Stimulated activated CD4-positive, alpha-beta T cell treated with anti-CD3 and anti-CD28 coated beads, Interleukin-12 subunit alpha, Interleukin-12 subunit beta, amount 100 ng/mL, for 48 hours (primary cell): ENCODE data around the gene LARGE2.

ENCODE experiments used
- DNase-seq, 3 donors: peaks; one replicate each; pipeline ENCODE4 v3.0.0-alpha.2; 2020; ENCODE audit warnings: low read depth in 2 of 3, low spot score in 1 of 3

The LARGE2 gene

DNA sequence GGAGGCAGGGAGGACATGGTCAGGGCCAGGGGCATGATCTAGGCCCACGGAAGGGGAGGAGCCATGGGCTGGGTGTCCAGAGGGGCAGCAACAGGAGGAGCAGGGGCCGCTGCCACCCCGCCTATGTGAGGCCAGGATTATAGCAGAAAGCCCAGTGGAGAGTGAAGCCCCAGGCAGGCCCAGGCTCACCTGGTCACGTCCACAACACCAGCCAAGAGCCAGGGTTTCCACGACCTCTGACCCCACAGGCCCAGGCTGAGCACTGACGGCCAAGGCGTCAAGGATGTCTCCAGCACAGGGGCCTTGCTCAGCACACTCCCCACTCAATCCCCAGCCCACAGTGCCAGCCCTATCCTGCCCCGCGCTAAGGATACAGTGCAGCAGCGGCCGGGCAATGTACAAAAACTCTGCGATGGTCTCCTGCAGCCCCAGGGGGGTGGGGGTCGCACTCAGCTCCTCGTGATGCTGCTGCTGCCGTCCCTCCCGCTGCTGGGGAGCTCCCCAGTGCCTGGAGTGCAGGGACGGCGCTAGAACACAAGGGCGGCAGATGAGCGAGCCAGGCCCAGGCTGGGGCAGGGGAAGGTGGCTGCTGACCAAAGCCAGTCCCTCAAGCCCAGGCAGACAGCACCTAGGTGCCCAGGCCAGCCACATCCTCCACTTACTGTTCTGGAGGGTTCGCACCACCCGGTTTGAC, 8.4 kb upstream of the LARGE2 start:
- DNase-seq, result no peak

DNA sequence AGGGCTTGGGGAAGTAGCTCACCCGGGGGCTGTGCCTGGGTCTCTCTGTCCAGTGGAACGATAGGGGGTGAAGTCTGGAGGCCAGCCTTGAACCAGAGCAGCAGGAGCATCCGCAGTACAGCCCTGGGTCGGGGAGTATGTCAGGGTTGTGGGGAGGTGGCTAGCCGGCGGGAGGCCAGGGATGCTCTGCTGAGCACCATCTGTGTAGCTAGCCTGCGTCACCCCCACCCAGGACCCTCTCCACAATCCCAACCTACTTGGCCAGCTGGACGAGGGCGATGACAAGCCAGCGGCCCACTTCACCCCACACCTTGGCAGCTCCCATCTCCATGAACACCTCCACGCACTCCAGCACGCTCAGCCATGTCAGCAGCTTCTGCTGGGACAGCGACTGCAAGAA, 7.0 kb upstream of the LARGE2 start:
- no peak for DNase-seq

DNA sequence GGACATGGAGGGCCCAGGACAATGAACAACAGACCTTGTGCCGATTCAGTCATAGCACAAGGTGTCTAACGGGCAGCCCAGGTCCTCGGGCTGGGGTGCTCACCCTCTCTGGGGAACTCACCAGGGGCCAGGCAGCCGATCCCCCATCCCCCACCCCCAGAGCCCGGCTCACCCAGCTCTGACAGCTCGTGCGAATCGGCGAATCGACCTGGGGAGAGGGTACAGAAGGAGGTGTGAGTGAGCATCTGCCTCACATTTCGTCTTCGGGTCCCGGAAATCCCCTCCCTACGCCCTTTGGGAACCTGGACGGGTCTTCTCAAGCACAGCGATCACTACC, 5.2 kb upstream of the LARGE2 start:
- DNase-seq, result no peak

DNA sequence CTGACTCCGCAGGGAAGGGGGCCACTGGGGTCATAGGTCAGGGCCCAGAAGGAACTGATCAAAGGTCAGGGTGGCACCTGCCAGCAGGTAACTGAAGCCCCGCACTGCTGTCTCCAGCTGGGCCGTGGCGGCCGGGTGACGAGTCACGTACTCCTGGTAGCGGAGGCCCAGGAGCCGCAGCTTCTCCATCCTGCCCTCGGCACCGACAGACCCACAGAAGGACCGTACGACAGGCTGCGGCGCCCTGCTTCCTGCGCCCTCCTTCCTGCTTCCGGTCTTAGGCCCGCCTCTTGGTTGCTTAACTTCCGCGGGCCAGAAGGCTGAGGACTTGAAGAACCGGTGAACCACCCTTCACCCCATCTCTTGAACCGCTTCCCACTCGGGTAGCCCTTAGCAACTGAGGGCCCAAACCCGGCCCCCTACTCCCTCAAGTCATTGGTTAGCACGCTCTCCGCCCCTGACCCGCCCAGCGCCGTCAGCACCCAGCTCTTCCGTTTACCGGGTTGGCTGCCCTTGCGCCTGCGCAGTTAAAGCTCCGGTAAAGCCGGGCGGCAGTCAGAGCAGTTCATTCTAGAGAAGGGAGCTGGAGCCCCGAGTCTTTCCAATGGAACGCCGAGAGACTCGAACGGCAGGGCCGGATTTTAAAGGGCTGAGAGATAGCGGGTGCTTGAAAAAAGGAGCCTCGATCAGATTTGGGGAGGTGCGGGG, 4.7 kb upstream of the LARGE2 start, which contains the start of gene PEX16:
TSS of gene PEX16 (minus strand) at position 255 of the 708 bp plus-strand sequence. CDS start at position 189, 66 bp downstream.
- peak; percentile 85 to 94 (median 93) for DNase-seq

DNA sequence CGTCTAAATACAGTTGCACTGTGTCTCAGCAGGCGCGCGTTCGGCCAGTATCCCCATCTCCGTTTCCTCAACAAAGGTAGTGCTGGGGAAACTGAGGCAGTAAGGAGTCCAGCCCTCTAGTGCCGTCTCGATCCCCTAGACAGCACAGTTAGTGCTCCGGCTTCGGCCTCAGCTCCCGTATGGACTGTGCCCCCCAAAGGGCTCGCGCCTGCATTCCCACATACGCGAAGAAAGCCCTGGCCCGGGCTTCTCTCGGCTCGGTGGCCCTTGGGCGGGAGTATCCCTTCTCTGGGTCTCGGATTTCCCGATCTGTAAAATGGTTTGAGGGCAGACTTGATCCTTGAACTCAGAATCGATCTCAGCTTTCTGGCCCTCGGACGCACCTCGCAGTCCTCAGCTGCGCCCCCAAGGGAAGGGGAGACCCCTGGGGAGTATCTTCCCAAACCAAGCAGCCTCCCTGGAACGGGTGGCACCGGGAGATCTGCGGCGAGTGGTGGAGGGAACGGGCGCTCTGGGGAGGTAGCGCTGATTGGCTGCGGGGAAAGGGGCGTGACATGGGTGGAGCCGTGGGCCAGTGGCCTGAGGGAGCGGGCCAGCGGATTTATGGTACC, 4.0 kb upstream of the LARGE2 start:
- DNase-seq, result peak; percentile 33 to 70 (median 53)

DNA sequence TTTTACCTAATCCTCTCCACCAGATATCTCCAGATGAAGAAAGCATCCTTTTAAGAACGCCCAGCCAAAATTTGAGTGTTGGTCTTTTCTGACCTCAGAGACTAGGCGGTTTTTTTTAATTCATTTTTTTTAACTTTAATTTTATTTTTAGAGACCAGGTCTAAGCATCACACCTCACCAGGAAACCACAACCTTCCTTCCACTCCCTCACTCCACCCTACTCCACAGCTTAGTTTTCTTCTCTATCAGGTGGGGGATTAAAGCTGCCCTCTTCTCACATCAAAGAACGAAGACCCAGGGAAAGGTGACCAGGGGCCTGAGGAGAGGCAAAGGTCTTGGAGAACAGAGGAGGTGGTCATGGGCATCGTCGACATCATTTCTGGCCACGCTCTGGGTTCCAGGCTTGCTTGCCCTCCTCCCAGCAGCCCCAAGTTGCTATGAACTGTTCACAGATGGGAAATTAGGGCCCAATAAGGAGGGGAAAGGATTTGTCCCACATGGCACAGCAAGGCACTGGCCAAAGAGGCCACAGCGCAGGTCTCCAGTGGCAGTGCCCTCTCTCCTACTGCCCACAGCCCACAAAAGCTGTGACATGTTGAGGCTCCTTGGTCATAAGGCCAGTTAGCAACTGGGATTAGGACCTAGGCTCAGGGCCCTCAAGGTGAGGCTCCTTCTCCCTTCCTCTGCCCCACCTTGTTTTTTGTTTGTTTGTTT, 3.3 kb upstream of the LARGE2 start:
- no peak for DNase-seq

DNA sequence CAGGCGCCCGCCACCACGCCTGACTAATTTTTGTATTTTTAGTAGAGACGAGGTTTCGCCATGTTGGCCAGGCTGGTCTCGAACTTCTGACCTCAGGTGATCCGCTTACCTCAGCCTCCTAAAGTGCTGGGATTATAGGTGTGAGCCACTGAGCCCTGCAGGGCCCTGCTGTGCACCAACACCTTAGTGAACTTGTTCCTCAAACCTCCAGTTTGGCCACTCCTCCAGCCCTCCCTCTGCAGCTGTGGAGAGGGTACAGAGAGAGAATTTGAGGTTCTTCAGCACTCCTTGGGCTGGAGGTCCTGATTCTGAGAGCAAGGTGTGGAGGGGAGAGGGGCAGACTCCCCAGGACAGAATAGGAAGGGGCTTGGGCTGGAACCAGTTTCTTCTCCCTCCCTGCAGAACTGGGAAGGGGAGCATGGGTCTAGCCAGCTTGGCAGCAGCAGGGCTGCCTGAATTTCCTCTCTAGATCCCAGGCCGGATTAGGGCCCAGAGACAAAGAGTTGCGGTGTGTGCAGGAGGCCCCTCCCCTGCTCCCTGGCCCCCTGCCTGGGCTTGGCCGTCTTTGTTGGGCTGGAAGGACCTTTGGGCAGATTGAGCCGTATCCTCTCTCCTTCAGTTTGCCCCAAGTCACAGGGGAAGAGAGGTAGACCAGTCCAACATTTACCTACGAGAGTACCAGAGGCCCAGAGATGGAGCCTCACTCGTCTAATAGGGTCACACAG, 2.5 kb upstream of the LARGE2 start:
- DNase-seq, result no peak

DNA sequence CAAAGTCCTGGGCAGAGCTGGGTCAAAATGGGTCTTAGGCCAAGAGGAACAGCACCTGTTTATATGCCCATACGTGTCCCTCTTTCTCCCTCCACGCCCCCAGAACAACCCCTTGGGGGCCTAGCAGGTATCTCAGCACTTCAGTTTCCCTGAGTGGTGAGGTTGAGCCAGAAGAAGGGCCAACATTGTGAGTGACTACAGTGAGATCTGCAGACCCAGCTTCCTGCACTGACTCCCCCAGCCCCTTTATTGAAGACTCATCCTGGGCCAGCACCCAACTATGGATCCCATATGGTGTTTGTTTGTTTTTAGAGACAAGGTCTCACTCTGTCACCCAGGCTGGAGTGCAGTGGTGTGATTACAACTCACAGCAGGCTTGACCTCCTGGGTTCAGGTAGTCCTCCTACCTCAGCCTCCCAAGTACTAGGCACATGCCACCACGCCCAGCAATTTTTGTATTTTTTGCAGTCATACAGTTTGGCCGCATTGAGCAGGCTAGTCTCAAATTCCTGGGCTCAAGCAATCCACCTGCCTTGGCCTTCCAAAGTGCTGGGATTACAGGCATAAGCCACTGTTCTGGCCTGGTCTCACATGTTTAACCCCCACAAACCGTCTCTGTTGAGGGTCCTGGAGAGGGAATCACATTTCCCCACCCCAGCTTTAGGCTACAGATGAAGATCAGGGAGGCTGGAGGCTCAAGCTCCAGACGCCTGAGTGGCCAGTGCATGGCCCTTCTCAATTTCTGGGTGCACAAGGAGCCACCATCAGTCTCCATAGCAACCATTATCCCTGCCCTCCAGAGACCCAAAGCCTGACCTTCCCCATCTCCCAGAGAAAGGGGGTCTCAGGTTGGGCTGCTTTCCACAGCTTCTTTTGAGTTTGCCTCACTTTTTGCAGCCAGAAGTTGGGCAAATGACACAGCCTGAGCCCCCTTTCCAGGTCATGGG, 1.7 kb upstream of the LARGE2 start:
- no peak for DNase-seq

DNA sequence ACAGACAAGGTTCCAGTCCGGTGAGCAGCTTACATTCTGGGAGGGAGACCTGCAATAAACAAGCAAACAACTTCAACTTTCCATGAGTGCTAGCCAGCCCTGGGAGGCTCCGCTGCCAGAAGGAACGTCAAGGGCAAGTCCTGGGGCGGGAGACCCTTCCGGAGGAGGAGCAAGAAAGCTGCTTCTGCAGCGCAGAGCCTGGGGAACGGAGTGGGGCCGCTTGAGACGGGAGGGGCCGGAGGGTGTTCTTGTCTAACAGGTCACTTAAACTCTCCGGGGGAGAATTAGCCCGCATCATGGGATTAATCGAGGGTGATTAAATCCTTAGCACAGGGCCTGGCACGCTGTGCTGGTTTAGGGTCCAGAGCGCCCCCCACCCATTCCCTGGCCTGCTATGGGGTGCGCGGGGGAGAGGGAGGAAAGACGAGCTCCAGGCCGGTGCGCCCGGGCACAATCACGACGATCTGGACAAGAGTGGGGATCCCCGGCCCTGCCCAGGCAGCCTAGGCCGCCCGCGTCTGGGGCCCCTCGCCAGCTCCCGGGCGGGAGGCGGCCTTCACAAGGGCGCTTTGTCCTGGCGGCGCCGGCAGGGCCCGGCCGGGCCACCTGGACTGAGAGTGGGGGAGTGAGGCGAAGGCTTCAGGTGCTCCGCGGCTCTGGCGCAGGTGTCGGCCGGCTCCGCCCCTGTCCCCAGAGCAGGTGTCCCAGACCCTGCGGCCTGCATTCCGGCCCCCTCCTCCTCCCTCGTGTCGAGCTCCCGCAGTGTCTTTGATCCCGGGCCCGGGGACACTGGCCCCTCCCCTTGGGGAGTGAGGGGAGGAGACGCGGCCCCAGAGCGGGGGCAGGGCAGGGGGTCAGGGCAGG, 663 bp upstream of the LARGE2 start:
- no peak for DNase-seq

DNA sequence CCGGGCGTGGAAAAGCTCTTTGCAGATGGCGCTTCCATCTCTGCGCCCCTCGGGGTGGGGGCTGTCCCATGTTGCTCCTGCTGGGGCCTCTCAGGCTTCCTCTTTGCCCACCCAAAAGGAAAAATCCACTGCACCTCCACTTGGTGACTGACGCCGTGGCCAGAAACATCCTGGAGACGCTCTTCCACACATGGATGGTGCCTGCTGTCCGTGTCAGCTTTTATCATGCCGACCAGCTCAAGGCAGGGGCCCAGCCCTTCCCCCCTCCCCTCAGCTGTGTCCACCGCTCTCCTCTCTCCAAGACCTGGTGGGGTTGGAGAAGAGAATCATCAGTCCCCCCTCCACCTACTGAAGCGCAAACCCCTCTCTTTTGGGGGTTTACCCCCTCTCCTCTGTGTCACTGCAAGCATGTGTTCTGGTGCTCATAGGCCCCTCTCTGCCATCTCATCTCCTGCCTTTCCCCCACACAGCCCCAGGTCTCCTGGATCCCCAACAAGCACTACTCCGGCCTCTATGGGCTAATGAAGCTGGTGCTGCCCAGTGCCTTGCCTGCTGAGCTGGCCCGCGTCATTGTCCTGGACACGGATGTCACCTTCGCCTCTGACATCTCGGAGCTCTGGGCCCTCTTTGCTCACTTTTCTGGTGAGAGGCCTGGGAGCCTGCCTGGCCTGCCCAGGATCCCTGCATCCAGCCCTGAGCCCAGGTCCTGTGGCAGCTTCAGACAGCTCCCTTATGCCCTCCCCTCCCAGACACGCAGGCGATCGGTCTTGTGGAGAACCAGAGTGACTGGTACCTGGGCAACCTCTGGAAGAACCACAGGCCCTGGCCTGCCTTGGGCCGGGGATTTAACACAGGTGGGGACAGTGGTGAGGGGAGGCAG, 1.8 kb downstream of the LARGE2 start:
- DNase-seq, result no peak

DNA sequence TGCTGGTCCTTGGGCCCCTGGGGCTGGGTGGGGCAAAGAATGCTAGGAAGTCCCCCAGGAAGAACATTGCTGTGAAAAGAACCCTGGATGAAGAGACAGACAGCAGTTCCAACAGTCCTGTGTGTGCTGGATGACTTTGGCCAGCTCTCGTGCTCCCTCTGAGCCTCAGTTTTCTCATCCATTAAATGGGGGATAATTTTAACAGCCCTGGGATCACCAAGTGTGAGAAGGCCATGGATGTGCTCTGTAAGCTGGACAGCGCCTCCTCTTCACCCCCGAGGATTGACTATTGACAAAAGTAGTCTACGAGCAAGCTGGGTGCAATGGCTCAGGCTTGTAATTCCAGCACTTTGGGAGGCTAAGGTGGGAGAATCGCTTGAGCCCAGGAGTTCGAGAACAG, 2.5 kb downstream of the LARGE2 start:
- DNase-seq, result no peak

DNA sequence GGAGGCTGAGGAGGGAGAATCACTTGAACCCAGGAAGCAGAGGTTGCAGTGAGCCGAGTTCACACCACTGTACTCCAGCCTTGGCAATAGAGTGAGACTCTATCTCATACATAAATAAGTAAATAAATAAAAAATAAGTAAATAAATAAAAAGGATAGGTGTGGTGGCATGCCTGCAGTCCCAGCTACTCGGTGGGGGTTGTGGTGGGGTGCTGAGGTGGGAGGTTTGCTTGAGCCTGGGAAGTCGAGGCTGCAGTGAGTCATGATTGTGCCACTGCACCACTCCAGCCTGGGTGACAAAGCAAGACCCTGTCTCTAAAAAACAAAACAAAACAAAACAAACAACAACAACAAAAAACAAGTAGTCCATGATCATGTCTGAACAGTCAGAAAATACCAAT, 3.1 kb downstream of the LARGE2 start:
- DNase-seq, result no peak

DNA sequence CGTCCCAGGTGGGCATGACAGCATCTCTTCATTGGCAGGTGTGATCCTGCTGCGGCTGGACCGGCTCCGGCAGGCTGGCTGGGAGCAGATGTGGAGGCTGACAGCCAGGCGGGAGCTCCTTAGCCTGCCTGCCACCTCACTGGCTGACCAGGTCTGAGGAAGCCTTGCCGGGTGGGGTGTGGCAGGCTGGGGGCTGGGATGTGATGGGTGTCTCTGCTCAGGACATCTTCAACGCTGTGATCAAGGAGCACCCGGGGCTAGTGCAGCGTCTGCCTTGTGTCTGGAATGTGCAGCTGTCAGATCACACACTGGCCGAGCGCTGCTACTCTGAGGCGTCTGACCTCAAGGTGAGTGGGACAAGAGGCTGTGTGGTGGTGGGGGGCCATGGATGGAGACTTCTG, 3.5 kb downstream of the LARGE2 start:
- DNase-seq, result no peak

DNA sequence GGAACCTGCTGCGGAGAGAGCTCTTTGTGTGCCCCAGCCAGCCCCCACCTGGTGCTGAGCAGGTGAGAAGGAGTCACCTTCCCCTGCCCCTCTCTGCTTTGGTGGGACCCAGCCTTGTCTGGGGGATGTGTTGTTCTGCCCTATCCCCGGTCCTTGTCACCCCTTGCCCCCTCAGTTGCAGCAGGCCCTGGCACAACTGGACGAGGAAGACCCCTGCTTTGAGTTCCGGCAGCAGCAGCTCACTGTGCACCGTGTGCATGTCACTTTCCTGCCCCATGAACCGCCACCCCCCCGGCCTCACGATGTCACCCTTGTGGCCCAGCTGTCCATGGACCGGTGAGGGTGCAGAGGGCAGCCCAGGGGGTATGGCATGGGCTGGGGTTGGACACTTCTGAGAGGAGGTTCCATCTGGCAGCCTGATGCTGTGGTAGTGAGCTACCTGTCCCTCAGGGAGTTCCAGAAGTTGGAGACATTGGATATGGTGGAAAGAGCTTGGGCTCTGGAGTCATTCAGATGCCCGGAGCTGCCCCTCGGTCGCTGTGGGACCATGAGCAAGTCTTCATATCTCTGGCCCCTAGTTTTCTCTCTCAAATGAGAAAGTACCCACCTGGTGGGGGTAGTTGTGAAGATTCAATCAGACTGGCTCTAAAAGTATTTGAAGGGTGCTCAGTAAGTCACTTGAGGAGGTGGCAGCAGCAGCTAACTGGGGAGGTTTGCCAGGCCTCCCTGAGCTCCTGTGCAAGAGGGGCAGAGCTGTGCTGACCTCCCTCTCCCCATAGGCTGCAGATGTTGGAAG, 4.3 kb downstream of the LARGE2 start:
- no peak for DNase-seq

DNA sequence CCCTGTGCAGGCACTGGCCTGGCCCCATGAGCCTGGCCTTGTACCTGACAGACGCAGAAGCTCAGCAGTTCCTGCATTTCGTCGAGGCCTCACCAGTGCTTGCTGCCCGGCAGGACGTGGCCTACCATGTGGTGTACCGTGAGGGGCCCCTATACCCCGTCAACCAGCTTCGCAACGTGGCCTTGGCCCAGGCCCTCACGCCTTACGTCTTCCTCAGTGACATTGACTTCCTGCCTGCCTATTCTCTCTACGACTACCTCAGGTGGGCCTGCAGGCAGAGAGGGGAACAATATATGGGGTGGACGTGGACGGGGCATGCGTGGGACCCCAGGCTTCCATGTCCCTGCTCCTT, 4.9 kb downstream of the LARGE2 start:
- DNase-seq, result no peak

DNA sequence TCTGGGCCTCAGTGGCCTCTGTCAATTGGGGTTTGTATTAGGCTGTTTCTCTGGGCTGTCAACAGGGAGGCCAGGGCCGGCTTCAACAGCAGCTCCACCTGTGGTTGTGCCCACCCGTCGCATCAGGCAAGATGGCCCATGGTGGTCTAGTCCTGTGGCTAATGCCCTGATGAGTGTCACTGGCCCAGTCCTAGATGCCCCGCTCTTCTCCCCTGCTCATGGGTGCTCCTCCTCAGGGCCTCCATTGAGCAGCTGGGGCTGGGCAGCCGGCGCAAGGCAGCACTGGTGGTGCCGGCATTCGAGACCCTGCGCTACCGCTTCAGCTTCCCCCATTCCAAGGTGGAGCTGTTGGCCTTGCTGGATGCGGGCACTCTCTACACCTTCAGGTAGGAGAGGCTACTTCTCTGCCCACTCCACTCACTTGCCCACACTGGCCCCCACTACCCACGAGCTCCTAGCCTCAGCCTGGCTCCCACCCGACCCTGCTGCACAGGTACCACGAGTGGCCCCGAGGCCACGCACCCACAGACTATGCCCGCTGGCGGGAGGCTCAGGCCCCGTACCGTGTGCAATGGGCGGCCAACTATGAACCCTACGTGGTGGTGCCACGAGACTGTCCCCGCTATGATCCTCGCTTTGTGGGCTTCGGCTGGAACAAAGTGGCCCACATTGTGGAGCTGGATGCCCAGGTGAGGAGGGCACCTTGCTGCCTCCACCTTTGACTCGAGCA, 5.4 kb downstream of the LARGE2 start:
- no peak for DNase-seq
